Keratinocyte (primary cell): Measurements from ENCODE around the gene GFOD1. TPM values are rescaled to one million over a fixed set of nuclear protein-coding genes. Genes with fewer than 3 reads are reported as not detected.

Experiments
- DNase-seq: peaks from one replicate; pipeline ENCODE4 v3.0.0-alpha.2; 2011; ENCODE audit warnings: low read depth, missing footprints, low spot score
- FAIRE-seq: peaks from 2 replicates; lab custom pipeline; 2011; peaks lifted over from hg19 to GRCh38; lab: Jason Lieb, UNC
- H2AFZ ChIP-seq: 2 replicates; pipeline ENCODE4 v1.6.0; 2012; ENCODE audit warnings: low read length, control low read depth, inconsistent platforms; ENCODE audit not compliant: control insufficient read depth
- H3K27ac ChIP-seq: 2 replicates; pipeline ENCODE4 v1.5.1; 2011; ENCODE audit warnings: low read length; ENCODE audit not compliant: control insufficient read depth, insufficient read depth
- H3K27me3 ChIP-seq: 3 replicates; pipeline ENCODE4 v1.6.0; 2011; ENCODE audit warnings: low read length; ENCODE audit not compliant: control insufficient read depth, insufficient read depth; ENCODE audit errors: extremely low read depth
- H3K36me3 ChIP-seq, 2 experiments: 2 replicates in 1 of 2; 3 replicates in 1 of 2; pipeline ENCODE4 v1.5.1; 2011; ENCODE audit warnings: low read length in 2 of 2, mild to moderate bottlenecking in 1 of 2; ENCODE audit not compliant: control insufficient read depth in 2 of 2, insufficient read depth in 2 of 2; ENCODE audit errors: extremely low read depth in 1 of 2
- H3K4me1 ChIP-seq: 3 replicates; pipeline ENCODE4 v1.5.1; 2011; ENCODE audit warnings: low read length; ENCODE audit not compliant: control insufficient read depth, insufficient read depth; ENCODE audit errors: extremely low read depth
- H3K4me2 ChIP-seq: 3 replicates; pipeline ENCODE4 v1.6.0; 2011; ENCODE audit warnings: low read depth, low read length; ENCODE audit not compliant: control insufficient read depth, insufficient read depth; ENCODE audit errors: extremely low read depth
- H3K4me3 ChIP-seq, 3 experiments: fragments of 200-600 bp in 1 of 3; sonication (generic) in 1 of 3; 2 replicates in 2 of 3; 3 replicates in 1 of 3; pipeline ENCODE4 v1.5.1; 2011 to 2016; ENCODE audit warnings: low read length in 3 of 3, mild to moderate bottlenecking in 3 of 3, control low read depth in 2 of 3, inconsistent platforms in 1 of 3, low read depth in 1 of 3, mixed read lengths in 1 of 3, mixed run types in 1 of 3, moderate library complexity in 1 of 3; ENCODE audit not compliant: control insufficient read depth in 2 of 3, insufficient read depth in 2 of 3; ENCODE audit errors: extremely low read depth in 1 of 3
- H3K79me2 ChIP-seq: 2 replicates; pipeline ENCODE4 v1.6.0; 2012; ENCODE audit warnings: low read length; ENCODE audit not compliant: control insufficient read depth, insufficient read depth
- H3K9ac ChIP-seq: 3 replicates; pipeline ENCODE4 v1.6.0; 2011; ENCODE audit warnings: low read length; ENCODE audit not compliant: control insufficient read depth, insufficient read depth; ENCODE audit errors: extremely low read depth
- H3K9me1 ChIP-seq: 3 replicates; pipeline ENCODE4 v1.6.0; 2011; ENCODE audit warnings: low read length; ENCODE audit not compliant: control insufficient read depth, insufficient read depth; ENCODE audit errors: extremely low read depth
- H3K9me3 ChIP-seq: 2 replicates; pipeline ENCODE4 v1.5.1; 2012; ENCODE audit warnings: low read depth, low read length; ENCODE audit not compliant: control insufficient read depth
- H4K20me1 ChIP-seq: 3 replicates; pipeline ENCODE4 v1.6.0; 2011; ENCODE audit warnings: low read length; ENCODE audit not compliant: control insufficient read depth, insufficient read depth; ENCODE audit errors: extremely low read depth
- EZH2 ChIP-seq: IDR thresholded peaks from one replicate; pipeline ENCODE4 v1.6.1; 2012; ENCODE audit warnings: inconsistent platforms, mild to moderate bottlenecking, low read length, moderate library complexity
- dilution Hi-C: fragments of 300-500 bp; cut with MboI; formaldehyde crosslinking; loops from one replicate; pipeline ENCODE4 v1.7.0; 2020; ENCODE audit warnings: low sequenced_read_pairs; ENCODE audit not compliant: extremely low pct_ligation_motif_present
- polyA plus RNA-seq, 5 experiments: library from polyadenylated mRNA; depleted of rRNA in 3 of 5; stranded (reverse) in 3 of 5; stranded (forward) in 1 of 5; unstranded in 1 of 5; fragments of >200 nt; gene quantifications; 1 replicate in 1 of 5; 2 replicates in 3 of 5; 3 replicates in 1 of 5; pipeline versions ENCODE4 v1.2.1 to v1.2.3, GENCODE V29; 2011 to 2012; ENCODE audit warnings: missing spikeins in 2 of 5, low read depth in 1 of 5, low replicate concordance in 1 of 5
- TF ChIP-seq, protein P1 (sequence below), 3 experiments: IDR thresholded peaks in 1 of 3; conservative IDR thresholded peaks in 1 of 3; optimal IDR thresholded peaks in 1 of 3; 2 replicates in 2 of 3; 3 replicates in 1 of 3; pipeline versions ENCODE3 to v1.5.1; 2011; ENCODE audit warnings: low read length in 3 of 3, mild to moderate bottlenecking in 3 of 3, moderate library complexity in 2 of 3, control low read depth in 1 of 3, inconsistent platforms in 1 of 3; ENCODE audit not compliant: insufficient read depth in 2 of 3; ENCODE audit errors: extremely low read depth in 1 of 3

GFOD1 gene
- polyA plus RNA-seq, 1 donor (not counting 4 experiments of a cell fraction or from before 2014, with no cell fraction given), result 7.2 TPM

DNA sequence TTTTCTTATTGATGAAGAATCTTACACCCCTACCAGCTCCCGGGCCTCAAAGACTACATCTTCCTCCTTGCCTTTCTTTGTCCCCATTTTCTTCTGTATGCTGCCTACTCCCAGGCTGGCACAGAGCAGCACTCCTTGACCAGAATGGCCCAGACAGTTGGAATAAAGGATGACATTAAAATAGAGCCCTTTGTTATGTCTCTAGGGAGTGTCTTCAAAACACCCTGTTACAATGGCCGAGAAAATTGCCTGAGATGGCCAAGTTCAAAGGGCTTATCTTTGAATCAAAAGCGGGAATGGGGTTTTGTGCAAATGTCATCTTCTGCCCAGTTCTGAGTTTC lies 80.1 kb downstream of the GFOD1 start:
- FAIRE-seq, result no peak
- Histone ChIP-seq H3K4me3 (no peak overlapping the region), H4K20me1 (no peaks in the 10 kb centered on the region), H3K4me1 (peaks cover 22% of the 10 kb centered on the region), H3K79me2 (peaks cover 7% of the 10 kb centered on the region), H3K27ac (no peak overlapping the region), H2AFZ (no peak overlapping the region), H3K4me2 (no peak overlapping the region), H3K9ac (no peak overlapping the region), H3K36me3 (peaks cover 0 to 1% of the 10 kb centered on the region in 2 experiments), H3K9me1 (no peaks in the 10 kb centered on the region), H3K27me3 (no peaks in the 10 kb centered on the region), H3K9me3 (no peaks in the 10 kb centered on the region)
- no peak for TF ChIP-seq EZH2
- TF ChIP-seq, protein P1, sequence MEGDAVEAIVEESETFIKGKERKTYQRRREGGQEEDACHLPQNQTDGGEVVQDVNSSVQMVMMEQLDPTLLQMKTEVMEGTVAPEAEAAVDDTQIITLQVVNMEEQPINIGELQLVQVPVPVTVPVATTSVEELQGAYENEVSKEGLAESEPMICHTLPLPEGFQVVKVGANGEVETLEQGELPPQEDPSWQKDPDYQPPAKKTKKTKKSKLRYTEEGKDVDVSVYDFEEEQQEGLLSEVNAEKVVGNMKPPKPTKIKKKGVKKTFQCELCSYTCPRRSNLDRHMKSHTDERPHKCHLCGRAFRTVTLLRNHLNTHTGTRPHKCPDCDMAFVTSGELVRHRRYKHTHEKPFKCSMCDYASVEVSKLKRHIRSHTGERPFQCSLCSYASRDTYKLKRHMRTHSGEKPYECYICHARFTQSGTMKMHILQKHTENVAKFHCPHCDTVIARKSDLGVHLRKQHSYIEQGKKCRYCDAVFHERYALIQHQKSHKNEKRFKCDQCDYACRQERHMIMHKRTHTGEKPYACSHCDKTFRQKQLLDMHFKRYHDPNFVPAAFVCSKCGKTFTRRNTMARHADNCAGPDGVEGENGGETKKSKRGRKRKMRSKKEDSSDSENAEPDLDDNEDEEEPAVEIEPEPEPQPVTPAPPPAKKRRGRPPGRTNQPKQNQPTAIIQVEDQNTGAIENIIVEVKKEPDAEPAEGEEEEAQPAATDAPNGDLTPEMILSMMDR (optimal IDR thresholded peaks at IDR 0.05 in 1 of 3, IDR thresholded peaks at IDR 0.05 in 1 of 3, conservative IDR thresholded peaks at IDR 0.05 in 1 of 3; ENCODE audit: extremely low read depth in 1 of 3, insufficient read depth in 2 of 3, low read length in 3 of 3), result no peak
- DNase-seq, result no peak
- dilution Hi-C loops, result no loop called here

DNA sequence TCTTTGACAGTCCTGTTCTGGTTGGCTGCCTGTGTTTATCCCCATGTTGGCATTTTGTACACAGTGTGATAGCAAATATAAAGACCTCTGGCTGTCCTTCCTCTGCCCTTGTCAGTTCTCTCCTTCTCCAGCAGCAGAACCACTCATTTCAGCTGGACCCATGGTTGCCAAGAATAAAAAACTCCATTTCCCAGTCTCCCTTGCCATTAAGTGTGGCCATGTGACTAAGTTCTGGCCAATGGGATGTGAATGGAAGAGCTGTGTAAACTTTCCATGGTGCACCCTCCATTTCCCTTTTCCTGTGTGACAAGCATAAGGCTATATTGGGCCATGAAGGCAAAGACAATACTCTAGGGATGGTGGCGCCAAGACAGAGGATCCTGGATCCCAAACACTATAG lies 80.6 kb downstream of the GFOD1 start:
- Histone ChIP-seq H3K27ac (no peak overlapping the region), H3K9me1 (no peaks in the 10 kb centered on the region), H3K4me1 (peaks cover 22% of the 10 kb centered on the region), H3K36me3 (peaks cover 0 to 1% of the 10 kb centered on the region in 2 experiments), H3K4me3 (no peak overlapping the region), H3K27me3 (no peaks in the 10 kb centered on the region), H3K79me2 (peaks cover 7% of the 10 kb centered on the region), H4K20me1 (no peaks in the 10 kb centered on the region), H3K9ac (no peak overlapping the region), H3K4me2 (no peak overlapping the region), H3K9me3 (no peaks in the 10 kb centered on the region), H2AFZ (no peak overlapping the region)
- DNase-seq (no peak), FAIRE-seq (no peak)
- TF ChIP-seq, protein P1 (optimal IDR thresholded peaks at IDR 0.05 in 1 of 3, IDR thresholded peaks at IDR 0.05 in 1 of 3, conservative IDR thresholded peaks at IDR 0.05 in 1 of 3; ENCODE audit: extremely low read depth in 1 of 3, insufficient read depth in 2 of 3, low read length in 3 of 3), result no peak
- no peak for TF ChIP-seq EZH2
- dilution Hi-C loops, result no loop called here
